T-cell (primary cell): Measurements from ENCODE around the gene NUTM2D. TPM values are rescaled to one million over a fixed set of nuclear protein-coding genes. Genes with fewer than 3 reads are reported as not detected.
"Not testable (repeated sequence)": the region's sequence is repeated elsewhere in the genome, so short reads cannot be mapped to it uniquely, and the experiment has no call there.

Source experiments
- ATAC-seq, 4 experiments: fragments of 200-7000 bp in 3 of 4; fragments of 150-1000 bp in 1 of 4; cut with Tn5 transposase; replicated peaks in 1 of 4; 1 replicate in 3 of 4; 2 replicates in 1 of 4; pipeline ENCODE4 v1.10.0; 2021; ENCODE audit warnings: moderate library complexity in 3 of 4, mild to moderate bottlenecking in 2 of 4, moderate number of reproducible peaks in 1 of 4
- CTCF ChIA-PET, 2 donors: fragments of 300-600 bp; sonication (Branson Sonifier 250); formaldehyde crosslinking; loops; one replicate each; lab custom pipeline; 2022; ENCODE audit warnings: antibody characterized with exemption in 2 of 2; lab: Charles Lee
- POLR2A ChIA-PET, 2 donors: fragments of 300-600 bp; sonication (Branson Sonifier 250); formaldehyde crosslinking; loops; one replicate each; lab custom pipeline; 2022; ENCODE audit warnings: antibody characterized with exemption in 2 of 2; lab: Charles Lee
- DNase-seq, 35 experiments: peaks; one replicate each; pipeline versions ENCODE4 v3.0.0 to v3.0.0-alpha.2; 2013 to 2023
- H3K27ac ChIP-seq: one replicate; pipeline ENCODE4 v1.5.1; 2013; ENCODE audit warnings: low read length
- H3K27me3 ChIP-seq, 2 experiments: replicated peaks in 1 of 2; 1 replicate in 1 of 2; 2 replicates in 1 of 2; pipeline versions ENCODE4 v1.6.1 to v1.7.0; 2013; ENCODE audit warnings: low read length in 1 of 2, mixed read lengths in 1 of 2; ENCODE audit not compliant: control insufficient read depth in 2 of 2, insufficient read depth in 2 of 2; ENCODE audit errors: extremely low read depth in 1 of 2
- H3K36me3 ChIP-seq, 2 donors: 1 replicate in 1 of 2; 2 replicates in 1 of 2; pipeline versions ENCODE4 v1.6.1 to v1.7.0; 2013; ENCODE audit warnings: low read length in 1 of 2; ENCODE audit not compliant: control insufficient read depth in 2 of 2, insufficient read depth in 1 of 2; ENCODE audit errors: extremely low read depth in 1 of 2
- H3K4me1 ChIP-seq, 2 experiments: 1 replicate in 1 of 2; 2 replicates in 1 of 2; pipeline versions ENCODE4 v1.6.1 to v1.7.0; 2013; ENCODE audit warnings: low read length in 2 of 2, mixed read lengths in 1 of 2; ENCODE audit not compliant: insufficient read depth in 2 of 2, control insufficient read depth in 1 of 2; ENCODE audit errors: extremely low read depth in 1 of 2
- H3K4me3 ChIP-seq, 2 donors: 1 replicate in 1 of 2; 2 replicates in 1 of 2; pipeline versions ENCODE4 v1.5.1 to v1.7.0; 2013; ENCODE audit warnings: mild to moderate bottlenecking in 2 of 2, low read length in 1 of 2, moderate library complexity in 1 of 2; ENCODE audit not compliant: control insufficient read depth in 1 of 2; ENCODE audit errors: extremely low read depth in 1 of 2
- H3K9me3 ChIP-seq: 2 replicates; pipeline ENCODE4 v1.7.0; 2013
- H3K27ac Mint-ChIP-seq, 2 donors: one replicate each; pipeline ENCODE4 v1.8.0; 2020 to 2021; ENCODE audit warnings: mild to moderate bottlenecking in 2 of 2, mixed read lengths in 2 of 2
- H3K27me3 Mint-ChIP-seq, 2 donors: one replicate each; pipeline ENCODE4 v1.8.0; 2021 to 2022; ENCODE audit warnings: mixed read lengths in 2 of 2
- H3K36me3 Mint-ChIP-seq: one replicate; pipeline ENCODE4 v1.8.0; 2021; ENCODE audit warnings: mixed read lengths
- H3K4me1 Mint-ChIP-seq, 3 donors: one replicate each; pipeline ENCODE4 v1.8.0; 2020 to 2022; ENCODE audit warnings: mixed read lengths in 3 of 3, mild to moderate bottlenecking in 1 of 3
- H3K4me3 Mint-ChIP-seq, 3 donors: one replicate each; pipeline ENCODE4 v1.8.0; 2020 to 2022; ENCODE audit warnings: mild to moderate bottlenecking in 3 of 3, mixed read lengths in 3 of 3, moderate library complexity in 3 of 3
- H3K9me3 Mint-ChIP-seq, 3 donors: one replicate each; pipeline ENCODE4 v1.8.0; 2020 to 2022; ENCODE audit warnings: mixed read lengths in 3 of 3
- WGBS: methylation state at CpG from one replicate; pipeline ENCODE4 v1.1.5; 2013; ENCODE audit warnings: missing lambda C conversion rate; ENCODE audit not compliant: insufficient coverage; 5-methylcytosine and 5-hydroxymethylcytosine counted together
- total RNA-seq, 35 experiments: library from RNA in 6 of 35; stranded (reverse) in 6 of 35; fragments of 120-200 nt in 1 of 35; gene quantifications; one replicate each; pipeline versions ENCODE4 v1.2.1 to v1.2.4 and lab custom pipeline; 2013 to 2026

The NUTM2D gene
- total RNA-seq, 5 donors from 2014 or later (not counting 1 experiment from before 2014, with no cell fraction given): 2.9 to 5.5 (median 4.1) TPM

- H3K4me3 Mint-ChIP-seq: peak overlapping the region; percentile 76 to 98 (median 89)
- H3K9me3 ChIP-seq, H3K27me3 ChIP-seq, H3K9me3 Mint-ChIP-seq, POLR2A ChIA-PET, H3K4me1 ChIP-seq, H3K36me3 ChIP-seq, H3K36me3 Mint-ChIP-seq, H3K27me3 Mint-ChIP-seq, CTCF ChIA-PET: not testable (repeated sequence)
- peak overlapping the region; percentile 84 to 93 for H3K27ac Mint-ChIP-seq
- DNase-seq (peak; percentile 27 to 83 (median 68)), ATAC-seq (peak; percentile 84 to 87 (median 86))
- Histone ChIP-seq H3K4me3 (peak overlapping the region; percentile 47 to 57), H3K27ac (peak overlapping the region; percentile 44)
- WGBS: 1% methylated on average over 18 of the region's 43 CpGs
- H3K4me1 Mint-ChIP-seq: peaks cover 24 to 30% (median 24%) of the 10 kb centered on the region in 3 donors
Observed at GRCh38 chr10:87342249-87342710, 15.3 kb upstream of the NUTM2D start.

GRCh38 chr10:87342711-87343258 lies 14.8 kb upstream of the NUTM2D start:
- peak overlapping the region; percentile 47 to 57 for H3K4me3 ChIP-seq
- H3K36me3 Mint-ChIP-seq, POLR2A ChIA-PET, H3K9me3 Mint-ChIP-seq, H3K9me3 ChIP-seq, H3K27me3 Mint-ChIP-seq, H3K4me1 ChIP-seq, H3K36me3 ChIP-seq, H3K27me3 ChIP-seq, CTCF ChIA-PET: not testable (repeated sequence)
- Mint-ChIP-seq H3K4me3 (peak overlapping the region; percentile 76 to 98 (median 89)), H3K27ac (peak overlapping the region; percentile 84 to 93), H3K4me1 (peaks cover 21 to 25% (median 21%) of the 10 kb centered on the region in 3 donors)
- DNase-seq (peak; percentile 56 to 89 (median 80)), ATAC-seq (peak; percentile 77 to 84 (median 80))
- peak overlapping the region; percentile 44 for H3K27ac ChIP-seq
- WGBS: under 1% methylated on average over 38 of the region's 65 CpGs

- H3K27me3 Mint-ChIP-seq, ATAC-seq, CTCF ChIA-PET, H3K4me1 ChIP-seq, H3K4me3 Mint-ChIP-seq, H3K27me3 ChIP-seq, H3K36me3 Mint-ChIP-seq, H3K9me3 ChIP-seq, H3K27ac ChIP-seq, H3K4me3 ChIP-seq, H3K4me1 Mint-ChIP-seq, DNase-seq, H3K36me3 ChIP-seq, H3K27ac Mint-ChIP-seq, POLR2A ChIA-PET, H3K9me3 Mint-ChIP-seq: not testable (repeated sequence)
- WGBS: no CpG with 5 or more reads among the region's 1 CpG
Observed at GRCh38 chr10:87345743-87346142, 11.8 kb upstream of the NUTM2D start.

GRCh38 chr10:87350161-87350560 lies 7.4 kb upstream of the NUTM2D start:
- H3K36me3 Mint-ChIP-seq, H3K9me3 Mint-ChIP-seq, ATAC-seq, H3K36me3 ChIP-seq, H3K27me3 ChIP-seq, H3K27ac ChIP-seq, H3K4me1 ChIP-seq, DNase-seq, CTCF ChIA-PET, H3K27me3 Mint-ChIP-seq, H3K27ac Mint-ChIP-seq, H3K4me3 Mint-ChIP-seq, H3K4me3 ChIP-seq, H3K9me3 ChIP-seq, H3K4me1 Mint-ChIP-seq: not testable (repeated sequence)
- POLR2A ChIA-PET: interaction anchor here in 1 of 2 donors (0.6 kb wide), 1 partner anchor 526 kb away, joined by 3 read pairs; no protein-coding TSS in a partner anchor
- WGBS: no CpG with 5 or more reads among the region's 2 CpGs

- DNase-seq, H3K27me3 ChIP-seq, POLR2A ChIA-PET, CTCF ChIA-PET, H3K9me3 Mint-ChIP-seq, H3K4me1 ChIP-seq, H3K4me1 Mint-ChIP-seq, H3K4me3 Mint-ChIP-seq, H3K36me3 Mint-ChIP-seq, H3K27me3 Mint-ChIP-seq, H3K27ac ChIP-seq, H3K36me3 ChIP-seq, ATAC-seq, H3K4me3 ChIP-seq, H3K9me3 ChIP-seq, H3K27ac Mint-ChIP-seq: not testable (repeated sequence)
- no CpG with 5 or more reads among the region's 3 CpGs for WGBS
Observed at GRCh38 chr10:87352825-87353224, 4.7 kb upstream of the NUTM2D start.

GRCh38 chr10:87355110-87355509 lies 2.4 kb upstream of the NUTM2D start:
- H3K36me3 Mint-ChIP-seq, H3K4me3 ChIP-seq, H3K27ac Mint-ChIP-seq, CTCF ChIA-PET, H3K27ac ChIP-seq, ATAC-seq, H3K27me3 Mint-ChIP-seq, POLR2A ChIA-PET, H3K4me3 Mint-ChIP-seq, H3K4me1 Mint-ChIP-seq, DNase-seq, H3K27me3 ChIP-seq, H3K36me3 ChIP-seq, H3K9me3 ChIP-seq, H3K9me3 Mint-ChIP-seq, H3K4me1 ChIP-seq: not testable (repeated sequence)
- WGBS: no CpG with 5 or more reads among the region's 31 CpGs

GRCh38 chr10:87358159-87358558 lies 615 bp downstream of the NUTM2D start:
- H3K9me3 Mint-ChIP-seq, H3K27ac ChIP-seq, H3K4me3 ChIP-seq, H3K4me1 ChIP-seq, H3K36me3 Mint-ChIP-seq, H3K27ac Mint-ChIP-seq, H3K4me1 Mint-ChIP-seq, H3K9me3 ChIP-seq, POLR2A ChIA-PET, CTCF ChIA-PET, H3K27me3 ChIP-seq, H3K27me3 Mint-ChIP-seq, ATAC-seq, H3K4me3 Mint-ChIP-seq, DNase-seq, H3K36me3 ChIP-seq: not testable (repeated sequence)
- no CpG with 5 or more reads among the region's 3 CpGs for WGBS
